ENCODE data around the gene ANKRD13B.

GRCh38 chr17:29625037-29625750 lies 32.3 kb downstream of the ANKRD13B start:
- TF ChIP-seq EZH2phosphoT487 (IDR thresholded peaks at IDR 0.05), result no peak
- no peak for TF ChIP-seq CTCF (IDR thresholded peaks at IDR 0.05)
